OCI-LY3 (cell line): ENCODE data around the gene UBE2E1.

ENCODE experiments used
- H2AFZ ChIP-seq: fragments of 200-600, 300-600 bp; shearing (Covaris generic); 2 replicates; pipeline ENCODE4 v1.6.0; 2014; ENCODE audit warnings: antibody characterized with exemption, low read depth, low read length
- H3K27ac ChIP-seq: fragments of 200-600, 300-600 bp; sonication (generic); 2 replicates; pipeline ENCODE4 v1.5.1; 2014; ENCODE audit warnings: mild to moderate bottlenecking, low read length, moderate library complexity, mixed read lengths
- H3K27me3 ChIP-seq: fragments of 200-600, 300-600 bp; sonication (generic); 2 replicates; pipeline ENCODE4 v1.6.1; 2014; ENCODE audit warnings: low read depth, low read length, mixed read lengths
- H3K36me3 ChIP-seq: fragments of 200-600, 300-600 bp; sonication (generic); replicated peaks from 2 replicates; pipeline ENCODE3; 2014; ENCODE audit warnings: low read depth, low read length, mixed read lengths
- H3K4me1 ChIP-seq: fragments of 300-600, 200-600 bp; sonication (generic); 2 replicates; pipeline ENCODE4 v1.6.1; 2014; ENCODE audit warnings: low read length, mixed read lengths
- H3K4me2 ChIP-seq: fragments of 200-600, 300-600 bp; sonication (generic); 2 replicates; pipeline ENCODE4 v1.6.1; 2014; ENCODE audit warnings: low read length, mixed read lengths
- H3K4me3 ChIP-seq: fragments of 300-600, 200-600 bp; sonication (generic); 2 replicates; pipeline ENCODE4 v1.5.1; 2014; ENCODE audit warnings: antibody characterized with exemption, mild to moderate bottlenecking, low read length, moderate library complexity
- H3K79me2 ChIP-seq: fragments of 300-600, 200-600 bp; shearing (Covaris generic); 2 replicates; pipeline ENCODE4 v1.6.1; 2014; ENCODE audit warnings: mild to moderate bottlenecking, low read length, mixed read lengths
- H3K9ac ChIP-seq: fragments of 300-600, 200-600 bp; shearing (Covaris generic); 2 replicates; pipeline ENCODE4 v1.6.0; 2014; ENCODE audit warnings: mild to moderate bottlenecking, low read length, moderate library complexity
- H3K9me3 ChIP-seq: fragments of 200-600, 300-600 bp; shearing (Covaris generic); 2 replicates; pipeline ENCODE4 v1.6.1; 2014; ENCODE audit warnings: low read length, mixed read lengths; ENCODE audit not compliant: insufficient read depth
- H4K20me1 ChIP-seq: fragments of 200-600, 300-600 bp; sonication (generic); 2 replicates; pipeline ENCODE4 v1.6.1; 2016; ENCODE audit warnings: low read length, mixed read lengths; ENCODE audit not compliant: insufficient read depth
- EZH2phosphoT487 ChIP-seq: fragments of 200-600 bp; shearing (Covaris generic); IDR thresholded peaks from 2 replicates; pipeline ENCODE4 v1.6.1; 2018; ENCODE audit warnings: antibody characterized with exemption, mixed run types, low read depth
- TF ChIP-seq, protein P1 (sequence below): fragments of 200-600, 300-600 bp; sonication (generic); IDR thresholded peaks from 2 replicates; pipeline ENCODE4 v1.5.1; 2014; ENCODE audit warnings: antibody characterized with exemption, low read length, low read depth

UBE2E1 gene

DNA sequence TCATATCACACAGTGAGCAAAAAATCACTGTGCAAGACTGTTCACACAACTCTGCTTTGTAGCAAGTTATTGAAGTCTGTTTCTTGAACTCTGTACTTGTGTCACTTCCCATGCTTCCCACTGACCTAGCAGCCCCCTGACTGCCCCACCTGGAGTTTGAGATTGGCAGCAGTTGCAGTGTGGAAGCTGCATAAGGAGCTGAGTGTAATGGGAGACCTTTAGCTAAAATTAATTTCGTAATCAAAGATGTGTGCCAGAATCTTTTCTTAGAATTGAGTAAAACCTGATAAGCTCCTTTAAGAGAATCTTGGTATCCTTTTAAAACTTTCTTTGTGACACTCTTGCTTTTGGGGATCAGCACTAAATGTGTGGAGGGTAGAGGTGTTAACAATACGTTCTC is 68.2 kb downstream of the UBE2E1 start:
- TF ChIP-seq EZH2phosphoT487: no peak
- TF ChIP-seq, protein P1, sequence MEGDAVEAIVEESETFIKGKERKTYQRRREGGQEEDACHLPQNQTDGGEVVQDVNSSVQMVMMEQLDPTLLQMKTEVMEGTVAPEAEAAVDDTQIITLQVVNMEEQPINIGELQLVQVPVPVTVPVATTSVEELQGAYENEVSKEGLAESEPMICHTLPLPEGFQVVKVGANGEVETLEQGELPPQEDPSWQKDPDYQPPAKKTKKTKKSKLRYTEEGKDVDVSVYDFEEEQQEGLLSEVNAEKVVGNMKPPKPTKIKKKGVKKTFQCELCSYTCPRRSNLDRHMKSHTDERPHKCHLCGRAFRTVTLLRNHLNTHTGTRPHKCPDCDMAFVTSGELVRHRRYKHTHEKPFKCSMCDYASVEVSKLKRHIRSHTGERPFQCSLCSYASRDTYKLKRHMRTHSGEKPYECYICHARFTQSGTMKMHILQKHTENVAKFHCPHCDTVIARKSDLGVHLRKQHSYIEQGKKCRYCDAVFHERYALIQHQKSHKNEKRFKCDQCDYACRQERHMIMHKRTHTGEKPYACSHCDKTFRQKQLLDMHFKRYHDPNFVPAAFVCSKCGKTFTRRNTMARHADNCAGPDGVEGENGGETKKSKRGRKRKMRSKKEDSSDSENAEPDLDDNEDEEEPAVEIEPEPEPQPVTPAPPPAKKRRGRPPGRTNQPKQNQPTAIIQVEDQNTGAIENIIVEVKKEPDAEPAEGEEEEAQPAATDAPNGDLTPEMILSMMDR: no peak
- H2AFZ ChIP-seq: no peak overlapping the region
- no peak overlapping the region for H3K4me2 ChIP-seq
- no peak overlapping the region for H3K4me3 ChIP-seq
- H3K4me1 ChIP-seq: no peaks in the 10 kb centered on the region
- no peaks in the 10 kb centered on the region for H3K9me3 ChIP-seq
- no peak overlapping the region for H3K9ac ChIP-seq
- peaks cover 2% of the 10 kb centered on the region for H3K36me3 ChIP-seq
- peaks cover 47% of the 10 kb centered on the region for H4K20me1 ChIP-seq
- peaks cover 34% of the 10 kb centered on the region for H3K79me2 ChIP-seq
- no peak overlapping the region for H3K27ac ChIP-seq
- H3K27me3 ChIP-seq: no peaks in the 10 kb centered on the region

DNA sequence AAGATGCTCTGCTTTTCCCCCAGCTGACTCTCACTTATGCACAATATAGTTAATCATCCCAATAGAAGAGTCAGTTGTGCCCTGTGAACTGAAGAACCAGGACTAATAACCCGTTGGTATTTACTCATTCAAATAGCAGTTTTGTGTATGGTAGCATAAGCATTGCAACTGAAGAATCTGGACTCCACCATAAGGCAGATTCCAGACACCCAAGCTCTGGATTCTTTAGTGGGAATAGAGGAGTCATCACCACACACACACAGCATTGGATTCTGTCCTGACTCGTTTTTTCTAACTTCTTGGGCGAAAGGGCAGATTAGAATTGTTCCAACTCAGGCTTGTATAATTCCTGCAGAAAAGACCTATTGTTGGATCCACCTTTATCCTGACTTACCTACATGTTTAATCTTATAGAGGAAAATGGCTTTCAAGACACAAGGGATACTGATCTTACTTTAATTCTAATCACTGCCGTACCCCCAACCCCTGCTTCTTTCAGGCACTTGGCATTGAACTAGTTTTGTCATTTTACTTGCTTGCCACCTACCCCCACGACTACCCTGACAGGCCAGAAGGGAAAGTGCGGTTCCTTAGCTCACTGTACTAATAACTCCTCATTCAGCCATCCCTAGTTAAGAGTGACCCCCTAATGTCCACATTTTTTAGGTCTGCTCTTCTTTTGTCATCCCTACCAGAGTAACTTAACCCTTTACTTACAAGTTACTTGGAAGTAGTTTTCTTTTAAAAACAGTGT is 68.8 kb downstream of the UBE2E1 start:
- H3K27ac ChIP-seq: no peak overlapping the region
- no peak overlapping the region for H3K4me3 ChIP-seq
- no peaks in the 10 kb centered on the region for H3K27me3 ChIP-seq
- TF ChIP-seq EZH2phosphoT487: no peak
- TF ChIP-seq, protein P1: no peak
- H2AFZ ChIP-seq: no peak overlapping the region
- no peaks in the 10 kb centered on the region for H3K4me1 ChIP-seq
- peaks cover 4% of the 10 kb centered on the region for H3K36me3 ChIP-seq
- no peak overlapping the region for H3K9ac ChIP-seq
- H3K9me3 ChIP-seq: no peaks in the 10 kb centered on the region
- peaks cover 50% of the 10 kb centered on the region for H4K20me1 ChIP-seq
- H3K79me2 ChIP-seq: peaks cover 36% of the 10 kb centered on the region
- no peak overlapping the region for H3K4me2 ChIP-seq

DNA sequence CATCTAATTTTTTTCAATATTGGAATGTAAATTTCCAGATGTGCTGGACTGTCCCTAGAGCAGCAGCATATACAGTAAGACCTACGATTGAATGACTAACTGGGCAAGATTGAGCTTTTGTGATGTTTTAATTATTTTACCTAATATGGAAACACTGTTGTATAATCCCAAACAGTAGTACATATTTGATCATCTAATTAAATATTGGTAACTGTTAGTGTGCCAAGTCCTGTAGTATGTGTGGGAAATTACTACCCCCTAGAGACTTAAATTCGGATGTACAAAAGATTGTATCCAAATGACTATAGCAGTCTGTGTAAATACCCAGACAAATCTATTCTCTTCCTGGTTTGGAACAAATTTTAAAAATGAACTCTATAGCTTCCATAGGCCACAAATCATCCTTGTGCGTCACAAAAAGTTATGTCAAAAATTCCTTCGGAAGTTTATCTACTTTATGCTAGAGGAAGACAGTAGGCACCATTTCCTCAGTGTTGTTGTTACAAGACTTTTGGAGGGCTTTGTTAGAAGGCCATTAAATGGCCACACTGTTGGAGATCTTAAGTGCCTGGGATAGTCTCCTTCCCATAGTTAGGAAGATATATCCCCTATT is 69.5 kb downstream of the UBE2E1 start:
- H3K79me2 ChIP-seq: peaks cover 32% of the 10 kb centered on the region
- H3K27ac ChIP-seq: no peak overlapping the region

DNA sequence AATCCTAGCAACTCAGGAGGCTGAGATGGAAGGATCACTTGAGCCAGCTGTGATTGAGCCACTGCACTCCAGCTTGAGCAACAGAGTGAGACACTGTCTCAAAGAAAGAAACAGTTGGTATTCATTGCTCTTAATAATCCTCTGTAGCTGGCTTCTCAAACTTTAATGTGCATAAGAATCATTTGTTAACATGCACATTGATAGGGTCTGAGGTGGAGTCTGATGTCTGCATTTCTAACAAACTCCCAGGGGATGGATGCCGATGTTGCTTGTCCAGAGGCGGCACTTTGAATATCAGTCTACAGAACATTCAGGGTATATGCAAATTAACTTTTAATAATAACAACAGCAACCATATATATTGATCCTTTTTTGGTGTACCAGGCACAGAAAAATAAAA is 71.2 kb downstream of the UBE2E1 start:
- TF ChIP-seq EZH2phosphoT487: no peak
- TF ChIP-seq, protein P1: no peak

More for the DNA sequence above, 69.5 kb downstream of the UBE2E1 start:
- Histone ChIP-seq H3K27me3 (no peaks in the 10 kb centered on the region), H2AFZ (no peak overlapping the region), H3K36me3 (peaks cover 4% of the 10 kb centered on the region), H3K4me3 (no peak overlapping the region), H3K4me2 (no peak overlapping the region), H4K20me1 (peaks cover 50% of the 10 kb centered on the region), H3K9ac (no peak overlapping the region), H3K4me1 (no peaks in the 10 kb centered on the region), H3K9me3 (no peaks in the 10 kb centered on the region)
- TF ChIP-seq, protein P1: peak; percentile 15; the same call in 1 of the 2 replicates
- TF ChIP-seq EZH2phosphoT487: no peak

More for the DNA sequence above, 71.2 kb downstream of the UBE2E1 start:
- peaks cover 54% of the 10 kb centered on the region for H4K20me1 ChIP-seq
- H3K4me3 ChIP-seq: no peak overlapping the region
- no peak overlapping the region for H2AFZ ChIP-seq
- no peak overlapping the region for H3K27ac ChIP-seq
- H3K9ac ChIP-seq: no peak overlapping the region
- H3K27me3 ChIP-seq: no peaks in the 10 kb centered on the region
- no peaks in the 10 kb centered on the region for H3K4me1 ChIP-seq
- H3K4me2 ChIP-seq: no peak overlapping the region
- no peaks in the 10 kb centered on the region for H3K9me3 ChIP-seq
- H3K36me3 ChIP-seq: peaks cover 4% of the 10 kb centered on the region
- H3K79me2 ChIP-seq: peaks cover 30% of the 10 kb centered on the region
